ENCODE measurements around the gene CARD9.

GRCh38 chr9:136385015-136385414 is 11.5 kb upstream of the CARD9 start:
- TF ChIP-seq, protein P1, sequence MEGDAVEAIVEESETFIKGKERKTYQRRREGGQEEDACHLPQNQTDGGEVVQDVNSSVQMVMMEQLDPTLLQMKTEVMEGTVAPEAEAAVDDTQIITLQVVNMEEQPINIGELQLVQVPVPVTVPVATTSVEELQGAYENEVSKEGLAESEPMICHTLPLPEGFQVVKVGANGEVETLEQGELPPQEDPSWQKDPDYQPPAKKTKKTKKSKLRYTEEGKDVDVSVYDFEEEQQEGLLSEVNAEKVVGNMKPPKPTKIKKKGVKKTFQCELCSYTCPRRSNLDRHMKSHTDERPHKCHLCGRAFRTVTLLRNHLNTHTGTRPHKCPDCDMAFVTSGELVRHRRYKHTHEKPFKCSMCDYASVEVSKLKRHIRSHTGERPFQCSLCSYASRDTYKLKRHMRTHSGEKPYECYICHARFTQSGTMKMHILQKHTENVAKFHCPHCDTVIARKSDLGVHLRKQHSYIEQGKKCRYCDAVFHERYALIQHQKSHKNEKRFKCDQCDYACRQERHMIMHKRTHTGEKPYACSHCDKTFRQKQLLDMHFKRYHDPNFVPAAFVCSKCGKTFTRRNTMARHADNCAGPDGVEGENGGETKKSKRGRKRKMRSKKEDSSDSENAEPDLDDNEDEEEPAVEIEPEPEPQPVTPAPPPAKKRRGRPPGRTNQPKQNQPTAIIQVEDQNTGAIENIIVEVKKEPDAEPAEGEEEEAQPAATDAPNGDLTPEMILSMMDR (IDR thresholded peaks at IDR 0.05): no peak
- TF ChIP-seq POLR2A (IDR thresholded peaks at IDR 0.05): no peak
